HL-60 (cell line): ENCODE data around the gene AIMP2.
"Not testable (repeated sequence)": the region's sequence is repeated elsewhere in the genome, so short reads cannot be mapped to it uniquely, and the experiment has no call there.

Experiments
- GABPA ChIP-seq: IDR thresholded peaks from 2 replicates; pipeline ENCODE4 v1.6.1; 2012; ENCODE audit warnings: low read depth
- POLR2AphosphoS5 ChIP-seq: IDR thresholded peaks from 2 replicates; pipeline ENCODE4 v1.6.1; 2012; ENCODE audit warnings: low read depth
- REST ChIP-seq: IDR thresholded peaks from 2 replicates; pipeline ENCODE4 v1.6.1; 2012; ENCODE audit warnings: low read depth; ENCODE audit not compliant: insufficient replicate concordance
- TF ChIP-seq, protein P1 (sequence below): IDR thresholded peaks from one replicate; pipeline ENCODE4 v1.5.1; 2011; ENCODE audit warnings: low read length, control low read depth, inconsistent platforms; ENCODE audit not compliant: insufficient read depth

- TF ChIP-seq, protein P1, sequence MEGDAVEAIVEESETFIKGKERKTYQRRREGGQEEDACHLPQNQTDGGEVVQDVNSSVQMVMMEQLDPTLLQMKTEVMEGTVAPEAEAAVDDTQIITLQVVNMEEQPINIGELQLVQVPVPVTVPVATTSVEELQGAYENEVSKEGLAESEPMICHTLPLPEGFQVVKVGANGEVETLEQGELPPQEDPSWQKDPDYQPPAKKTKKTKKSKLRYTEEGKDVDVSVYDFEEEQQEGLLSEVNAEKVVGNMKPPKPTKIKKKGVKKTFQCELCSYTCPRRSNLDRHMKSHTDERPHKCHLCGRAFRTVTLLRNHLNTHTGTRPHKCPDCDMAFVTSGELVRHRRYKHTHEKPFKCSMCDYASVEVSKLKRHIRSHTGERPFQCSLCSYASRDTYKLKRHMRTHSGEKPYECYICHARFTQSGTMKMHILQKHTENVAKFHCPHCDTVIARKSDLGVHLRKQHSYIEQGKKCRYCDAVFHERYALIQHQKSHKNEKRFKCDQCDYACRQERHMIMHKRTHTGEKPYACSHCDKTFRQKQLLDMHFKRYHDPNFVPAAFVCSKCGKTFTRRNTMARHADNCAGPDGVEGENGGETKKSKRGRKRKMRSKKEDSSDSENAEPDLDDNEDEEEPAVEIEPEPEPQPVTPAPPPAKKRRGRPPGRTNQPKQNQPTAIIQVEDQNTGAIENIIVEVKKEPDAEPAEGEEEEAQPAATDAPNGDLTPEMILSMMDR, result not testable (repeated sequence)
- TF ChIP-seq GABPA, POLR2AphosphoS5, REST: not testable (repeated sequence)
These were observed 1.1 kb upstream of the AIMP2 start for GRCh38 chr7:6007835-6008590.
